SK-N-MC (cell line): ENCODE data around the gene PDCD1LG2.

Source experiments
- DNase-seq: peaks from one replicate; pipeline ENCODE4 v3.0.0-alpha.2; 2011; ENCODE audit warnings: low read depth, low spot score
- H3K27ac ChIP-seq: fragments of 200-600 bp; sonication (generic); 2 replicates; pipeline ENCODE4 v1.5.1; 2016; ENCODE audit warnings: mixed run types
- H3K36me3 ChIP-seq: fragments of 200-600 bp; sonication (generic); 2 replicates; pipeline ENCODE4 v1.6.1; 2017; ENCODE audit warnings: antibody characterized with exemption, low read length, mixed read lengths; ENCODE audit not compliant: insufficient read depth
- H3K4me3 ChIP-seq: fragments of 200-600 bp; sonication (generic); 2 replicates; pipeline ENCODE4 v1.5.1; 2016
- H3K9ac ChIP-seq: fragments of 200-600 bp; sonication (generic); 2 replicates; pipeline ENCODE4 v1.8.0; 2017; ENCODE audit warnings: mixed run types, mixed read lengths; ENCODE audit not compliant: insufficient read length
- H3K9me3 ChIP-seq: fragments of 200-600 bp; sonication (generic); 2 replicates; pipeline ENCODE4 v1.6.1; 2017; ENCODE audit warnings: low read depth, mild to moderate bottlenecking, antibody characterized with exemption, low read length, moderate library complexity, mixed read lengths
- EZH2 ChIP-seq: fragments of 200-600 bp; sonication (generic); IDR thresholded peaks from one replicate; pipeline ENCODE4 v1.6.1; 2017; ENCODE audit warnings: antibody characterized with exemption
- FOXP2 ChIP-seq: optimal IDR thresholded peaks from 2 replicates; pipeline ENCODE3; 2011; ENCODE audit warnings: mild to moderate bottlenecking, moderate library complexity; ENCODE audit not compliant: insufficient read depth; ENCODE audit errors: extremely low read length, control extremely low read depth
- POLR2AphosphoS5 ChIP-seq: IDR thresholded peaks from 2 replicates; pipeline ENCODE4 v1.6.1; 2012; ENCODE audit warnings: mild to moderate bottlenecking, low read depth, low read length, borderline replicate concordance

PDCD1LG2 gene

GRCh38 chr9:5500441-5501235 lies 9.7 kb upstream of the PDCD1LG2 start:
- H3K36me3 ChIP-seq = no peaks in the 10 kb centered on the region
- H3K9me3 ChIP-seq = no peaks in the 10 kb centered on the region
- TF ChIP-seq FOXP2 = no peak
- no peak for TF ChIP-seq POLR2AphosphoS5
- no peak for TF ChIP-seq EZH2
- DNase-seq = no peak
- no peak overlapping the region for H3K9ac ChIP-seq
- no peak overlapping the region for H3K4me3 ChIP-seq
- H3K27ac ChIP-seq = no peak overlapping the region

DNA sequence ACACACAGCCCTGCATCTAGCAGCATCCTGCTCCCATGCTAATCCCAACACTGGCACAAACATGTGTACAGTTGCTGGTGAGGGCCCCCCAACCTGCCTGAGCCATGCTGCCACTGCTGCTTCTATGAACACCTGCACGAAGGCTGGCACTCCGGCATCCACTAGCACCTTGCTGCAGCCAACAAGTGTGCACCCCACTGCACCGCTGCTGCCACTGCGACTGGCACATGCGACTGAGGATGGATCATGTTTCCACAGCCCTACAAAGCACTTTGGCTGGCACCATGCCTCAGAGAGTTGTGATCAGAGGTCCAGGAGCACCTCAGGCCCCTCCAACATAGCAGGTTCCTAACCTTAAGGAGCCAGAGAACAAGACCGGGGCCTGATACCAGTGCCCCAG lies 7.8 kb upstream of the PDCD1LG2 start:
- H3K27ac ChIP-seq = no peak overlapping the region
- no peak for TF ChIP-seq POLR2AphosphoS5
- TF ChIP-seq FOXP2 = no peak
- no peak for TF ChIP-seq EZH2
- H3K9ac ChIP-seq = no peak overlapping the region
- H3K9me3 ChIP-seq = no peaks in the 10 kb centered on the region
- no peak overlapping the region for H3K4me3 ChIP-seq
- no peak for DNase-seq
- H3K36me3 ChIP-seq = no peaks in the 10 kb centered on the region

GRCh38 chr9:5509573-5509972 lies 758 bp upstream of the PDCD1LG2 start:
- H3K4me3 ChIP-seq = no peak overlapping the region
- H3K9me3 ChIP-seq = no peaks in the 10 kb centered on the region
- no peak overlapping the region for H3K9ac ChIP-seq
- TF ChIP-seq EZH2 (no peak), FOXP2 (no peak), POLR2AphosphoS5 (no peak)
- DNase-seq = no peak
- H3K36me3 ChIP-seq = no peaks in the 10 kb centered on the region
- H3K27ac ChIP-seq = no peak overlapping the region

DNA sequence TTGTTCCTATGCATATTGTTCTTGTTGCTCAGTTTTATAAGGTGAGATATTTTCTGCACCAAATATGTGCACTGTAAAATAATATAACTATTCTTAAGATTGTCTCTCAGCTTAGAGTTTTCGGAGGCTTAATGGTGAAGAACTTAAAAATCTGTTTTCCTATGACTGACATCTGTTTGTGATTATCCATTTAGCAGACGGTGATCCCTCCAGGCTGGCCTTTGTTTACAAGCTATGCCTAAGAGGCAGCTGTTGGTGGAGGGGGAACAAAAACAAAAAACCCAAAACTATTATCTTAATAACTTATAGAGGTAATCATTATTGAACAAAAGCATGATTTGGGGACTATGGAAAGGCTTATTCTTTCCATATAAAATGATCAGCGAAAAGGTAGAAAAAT lies 658 bp downstream of the PDCD1LG2 start:
- no peak overlapping the region for H3K9ac ChIP-seq
- no peak overlapping the region for H3K27ac ChIP-seq

DNA sequence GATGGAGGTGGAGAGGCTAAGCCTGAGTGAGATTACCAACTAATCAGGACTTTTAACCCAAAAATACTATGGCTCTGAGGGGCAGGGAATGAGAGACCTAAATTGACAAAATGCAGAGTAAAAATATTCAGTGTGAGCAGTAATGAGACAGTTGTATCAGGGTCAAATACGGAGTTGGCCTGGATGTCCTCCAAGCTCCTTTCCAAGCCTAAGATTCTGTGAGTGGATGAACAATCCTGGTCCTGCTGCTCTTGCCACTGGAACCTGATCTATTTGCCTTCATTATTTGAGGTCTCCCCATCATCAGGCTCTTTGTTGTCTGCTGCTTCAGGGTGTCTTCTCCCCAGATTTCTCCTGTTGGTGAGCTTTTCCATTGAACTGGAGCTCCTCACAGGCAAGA lies 1.1 kb downstream of the PDCD1LG2 start:
- Histone ChIP-seq H3K27ac (no peak overlapping the region), H3K9ac (no peak overlapping the region), H3K4me3 (no peak overlapping the region), H3K9me3 (no peaks in the 10 kb centered on the region), H3K36me3 (no peaks in the 10 kb centered on the region)
- DNase-seq = no peak
- no peak for TF ChIP-seq EZH2
- TF ChIP-seq POLR2AphosphoS5 = no peak
- no peak for TF ChIP-seq FOXP2

More for the DNA sequence above, 658 bp downstream of the PDCD1LG2 start:
- H3K4me3 ChIP-seq = no peak overlapping the region
- H3K36me3 ChIP-seq = no peaks in the 10 kb centered on the region
- H3K9me3 ChIP-seq = no peaks in the 10 kb centered on the region
- no peak for DNase-seq
- TF ChIP-seq FOXP2 (no peak), EZH2 (no peak), POLR2AphosphoS5 (no peak)

DNA sequence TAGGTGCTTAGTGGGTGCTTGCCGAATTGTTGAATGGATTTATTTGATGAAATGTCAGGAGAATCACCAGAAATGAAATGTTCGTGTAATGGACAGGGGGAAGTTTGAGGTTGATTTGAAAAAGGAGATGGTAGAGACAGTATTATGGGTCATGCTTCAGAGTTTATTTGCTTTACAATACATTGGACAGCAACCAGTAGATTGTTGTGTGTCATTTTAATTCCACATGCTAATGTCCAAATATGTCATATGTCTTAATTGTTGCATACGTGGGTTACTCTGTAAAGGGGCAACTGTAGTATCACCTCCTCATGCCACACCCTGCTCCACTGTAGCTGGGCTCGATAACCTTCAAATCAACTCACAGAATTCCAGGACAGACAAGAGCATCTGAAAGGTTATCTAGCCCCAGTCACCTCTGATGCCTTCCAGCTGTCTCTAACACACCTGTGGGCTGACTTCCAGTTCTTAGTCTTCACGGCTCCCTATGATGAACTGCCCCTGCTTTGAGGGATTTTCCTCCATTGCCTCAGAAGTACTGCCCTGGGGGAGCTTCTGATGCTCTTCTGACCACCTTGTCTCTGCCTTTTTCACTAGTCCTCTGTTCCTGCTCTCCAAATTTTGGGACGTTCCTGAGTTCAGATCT lies 1.7 kb downstream of the PDCD1LG2 start:
- DNase-seq = no peak
- no peaks in the 10 kb centered on the region for H3K36me3 ChIP-seq
- H3K9ac ChIP-seq = no peak overlapping the region
- no peak overlapping the region for H3K27ac ChIP-seq
- TF ChIP-seq EZH2 (no peak), POLR2AphosphoS5 (no peak), FOXP2 (no peak)
- no peaks in the 10 kb centered on the region for H3K9me3 ChIP-seq
- no peak overlapping the region for H3K4me3 ChIP-seq

- no peak overlapping the region for H3K4me3 ChIP-seq
- TF ChIP-seq POLR2AphosphoS5 (no peak), FOXP2 (no peak), EZH2 (no peak)
Observed at GRCh38 chr9:5512658-5513452, 2.5 kb downstream of the PDCD1LG2 start.

More at GRCh38 chr9:5512658-5513452, 2.5 kb downstream of the PDCD1LG2 start:
- DNase-seq = no peak
- Histone ChIP-seq H3K9me3 (no peaks in the 10 kb centered on the region), H3K36me3 (no peaks in the 10 kb centered on the region), H3K27ac (no peak overlapping the region), H3K9ac (no peak overlapping the region)
